ENCODE measurements around the gene C1orf185. TPM values are rescaled to one million over a fixed set of nuclear protein-coding genes. Genes with fewer than 3 reads are reported as not detected.
"Not testable (repeated sequence)": the region's sequence is repeated elsewhere in the genome, so short reads cannot be mapped to it uniquely, and the experiment has no call there.

The C1orf185 gene
- total RNA-seq, 1 experiment from 2014 or later: not detected

DNA sequence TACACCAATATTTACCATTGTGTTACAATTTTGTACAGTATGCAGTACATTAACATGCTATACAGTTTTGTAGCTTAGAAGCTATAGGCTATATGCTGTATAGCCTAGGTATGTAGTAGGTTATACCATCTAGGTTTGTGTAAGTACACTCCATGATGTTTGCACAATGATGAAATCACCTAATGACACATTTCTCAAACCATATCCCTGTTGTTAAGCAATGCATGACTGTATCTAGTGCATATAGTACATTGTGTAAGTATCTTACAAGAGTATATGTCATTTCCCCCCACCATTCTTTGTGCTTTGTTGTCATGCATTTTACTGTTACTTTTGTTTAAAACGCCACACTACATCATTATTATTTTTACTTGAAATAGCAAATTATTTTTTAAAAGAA, 68.3 kb downstream of the C1orf185 start:
- CTCF ChIA-PET: no interaction called here
- Histone ChIP-seq H3K9me3 (ENCODE audit: low read depth, low read length, poor library complexity, severe bottlenecking) (no peaks in the 10 kb centered on the region), H3K27me3 (replicated peaks; ENCODE audit: insufficient read depth, low read depth, low read length, poor library complexity) (no peaks in the 10 kb centered on the region), H3K27ac (ENCODE audit: low read depth, low read length, poor library complexity, severe bottlenecking) (no peak overlapping the region), H3K4me3 (ENCODE audit: low read depth, low read length, poor library complexity, severe bottlenecking) (no peak overlapping the region), H3K36me3 (ENCODE audit: insufficient read depth, low read length, poor library complexity, severe bottlenecking) (no peaks in the 10 kb centered on the region), H3K4me1 (ENCODE audit: insufficient read depth, low read length, poor library complexity, severe bottlenecking) (no peaks in the 10 kb centered on the region)
- intact Hi-C loops (cut with micrococcal nuclease; ENCODE audit: unreplicated experiment): no loop called here
- POLR2A ChIA-PET (ENCODE audit: low non-redundant PET): no interaction called here
- no peak for DNase-seq (ENCODE audit: low spot score)
- TF ChIP-seq, protein P1, sequence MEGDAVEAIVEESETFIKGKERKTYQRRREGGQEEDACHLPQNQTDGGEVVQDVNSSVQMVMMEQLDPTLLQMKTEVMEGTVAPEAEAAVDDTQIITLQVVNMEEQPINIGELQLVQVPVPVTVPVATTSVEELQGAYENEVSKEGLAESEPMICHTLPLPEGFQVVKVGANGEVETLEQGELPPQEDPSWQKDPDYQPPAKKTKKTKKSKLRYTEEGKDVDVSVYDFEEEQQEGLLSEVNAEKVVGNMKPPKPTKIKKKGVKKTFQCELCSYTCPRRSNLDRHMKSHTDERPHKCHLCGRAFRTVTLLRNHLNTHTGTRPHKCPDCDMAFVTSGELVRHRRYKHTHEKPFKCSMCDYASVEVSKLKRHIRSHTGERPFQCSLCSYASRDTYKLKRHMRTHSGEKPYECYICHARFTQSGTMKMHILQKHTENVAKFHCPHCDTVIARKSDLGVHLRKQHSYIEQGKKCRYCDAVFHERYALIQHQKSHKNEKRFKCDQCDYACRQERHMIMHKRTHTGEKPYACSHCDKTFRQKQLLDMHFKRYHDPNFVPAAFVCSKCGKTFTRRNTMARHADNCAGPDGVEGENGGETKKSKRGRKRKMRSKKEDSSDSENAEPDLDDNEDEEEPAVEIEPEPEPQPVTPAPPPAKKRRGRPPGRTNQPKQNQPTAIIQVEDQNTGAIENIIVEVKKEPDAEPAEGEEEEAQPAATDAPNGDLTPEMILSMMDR (conservative IDR thresholded peaks at IDR 0.05; ENCODE audit: low read depth, low read length): no peak
- TF ChIP-seq EZH2 (IDR thresholded peaks at IDR 0.05; ENCODE audit: borderline replicate concordance, low read depth, low read length, poor library complexity, severe bottlenecking): no peak
- no TSS peak for BruUV-seq (replicated peaks)

DNA sequence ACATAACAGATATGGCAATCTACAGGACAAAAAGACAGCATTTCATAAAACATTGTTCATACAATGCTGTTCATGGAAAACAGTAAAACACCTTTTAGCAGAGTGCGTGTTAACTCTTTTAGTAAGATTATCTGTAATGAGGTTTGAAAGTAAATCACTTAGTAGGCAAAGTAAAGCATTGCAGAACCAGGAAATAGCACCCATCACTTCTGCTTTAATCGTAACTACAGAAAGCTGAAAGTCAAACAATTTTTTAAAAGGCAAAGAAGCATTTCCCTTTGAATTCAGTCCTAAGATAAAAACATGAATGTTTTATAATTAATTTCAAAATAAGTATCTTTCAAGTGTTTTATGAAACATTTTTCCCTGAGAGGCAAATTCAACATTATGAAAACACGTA, 70.8 kb downstream of the C1orf185 start:
- Histone ChIP-seq H3K27me3 (replicated peaks; ENCODE audit: insufficient read depth, low read depth, low read length, poor library complexity) (no peaks in the 10 kb centered on the region), H3K4me3 (ENCODE audit: low read depth, low read length, poor library complexity, severe bottlenecking) (no peak overlapping the region), H3K36me3 (ENCODE audit: insufficient read depth, low read length, poor library complexity, severe bottlenecking) (no peaks in the 10 kb centered on the region), H3K4me1 (ENCODE audit: insufficient read depth, low read length, poor library complexity, severe bottlenecking) (no peaks in the 10 kb centered on the region), H3K27ac (ENCODE audit: low read depth, low read length, poor library complexity, severe bottlenecking) (no peak overlapping the region), H3K9me3 (ENCODE audit: low read depth, low read length, poor library complexity, severe bottlenecking) (no peaks in the 10 kb centered on the region)
- BruUV-seq (replicated peaks): no TSS peak
- DNase-seq (ENCODE audit: low spot score): no peak
- TF ChIP-seq, protein P1 (conservative IDR thresholded peaks at IDR 0.05; ENCODE audit: low read depth, low read length): no peak
- no peak for TF ChIP-seq EZH2 (IDR thresholded peaks at IDR 0.05; ENCODE audit: borderline replicate concordance, low read depth, low read length, poor library complexity, severe bottlenecking)
- ChIA-PET POLR2A (ENCODE audit: low non-redundant PET) (no interaction called here), CTCF (no interaction called here)
- intact Hi-C loops (cut with micrococcal nuclease; ENCODE audit: unreplicated experiment): no loop called here

DNA sequence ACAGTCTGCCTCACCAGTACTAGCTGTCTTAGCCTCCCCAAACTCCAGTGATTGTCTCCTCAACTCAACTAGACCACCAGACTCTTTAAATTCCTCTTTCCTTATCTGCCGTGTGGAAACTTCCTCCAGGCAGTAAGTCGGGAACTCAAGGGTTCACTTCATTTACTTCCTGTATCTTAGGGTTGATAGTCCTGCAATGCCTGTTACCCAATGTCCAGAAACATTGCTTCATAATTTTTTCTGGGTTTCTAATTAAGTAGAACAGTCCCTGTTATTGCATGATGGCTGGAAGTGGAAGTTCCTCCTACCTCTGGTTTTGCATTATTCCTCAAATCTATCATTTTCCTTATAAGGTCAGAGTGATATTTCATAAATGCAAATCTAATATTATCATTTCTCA, 73.2 kb downstream of the C1orf185 start:
- Histone ChIP-seq H3K27ac (ENCODE audit: low read depth, low read length, poor library complexity, severe bottlenecking) (no peak overlapping the region), H3K9me3 (ENCODE audit: low read depth, low read length, poor library complexity, severe bottlenecking) (no peaks in the 10 kb centered on the region), H3K27me3 (replicated peaks; ENCODE audit: insufficient read depth, low read depth, low read length, poor library complexity) (no peaks in the 10 kb centered on the region), H3K4me1 (ENCODE audit: insufficient read depth, low read length, poor library complexity, severe bottlenecking) (no peaks in the 10 kb centered on the region), H3K36me3 (ENCODE audit: insufficient read depth, low read length, poor library complexity, severe bottlenecking) (no peaks in the 10 kb centered on the region), H3K4me3 (ENCODE audit: low read depth, low read length, poor library complexity, severe bottlenecking) (no peak overlapping the region)
- TF ChIP-seq EZH2 (IDR thresholded peaks at IDR 0.05; ENCODE audit: borderline replicate concordance, low read depth, low read length, poor library complexity, severe bottlenecking): no peak
- TF ChIP-seq, protein P1 (conservative IDR thresholded peaks at IDR 0.05; ENCODE audit: low read depth, low read length): no peak
- ChIA-PET POLR2A (ENCODE audit: low non-redundant PET) (no interaction called here), CTCF (no interaction called here)
- no TSS peak for BruUV-seq (replicated peaks)
- no peak for DNase-seq (ENCODE audit: low spot score)
- intact Hi-C loops (cut with micrococcal nuclease; ENCODE audit: unreplicated experiment): no loop called here

DNA sequence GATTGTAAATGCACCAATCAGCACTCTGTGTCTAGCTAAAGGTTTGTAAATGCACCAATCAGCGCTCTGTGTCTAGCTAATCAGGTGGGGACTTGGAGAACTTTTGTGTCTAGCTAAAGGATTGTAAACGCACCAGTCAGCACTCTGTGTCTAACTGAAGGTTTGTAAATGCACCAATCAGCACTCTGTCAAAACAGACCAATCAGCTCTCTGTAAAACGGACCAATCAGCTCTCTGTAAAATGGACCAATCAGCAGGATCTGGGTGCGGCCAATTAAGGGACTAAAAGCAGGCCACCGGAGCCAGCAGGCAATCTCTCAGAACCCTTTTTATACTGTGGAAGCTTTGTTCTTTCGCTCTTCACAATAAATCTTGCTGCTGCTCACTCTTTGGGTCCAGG, 76.0 kb downstream of the C1orf185 start:
- H3K27me3 ChIP-seq (replicated peaks; ENCODE audit: insufficient read depth, low read depth, low read length, poor library complexity); H3K4me1 ChIP-seq (ENCODE audit: insufficient read depth, low read length, poor library complexity, severe bottlenecking); intact Hi-C loops (cut with micrococcal nuclease; ENCODE audit: unreplicated experiment); H3K9me3 ChIP-seq (ENCODE audit: low read depth, low read length, poor library complexity, severe bottlenecking); H3K4me3 ChIP-seq (ENCODE audit: low read depth, low read length, poor library complexity, severe bottlenecking); DNase-seq (ENCODE audit: low spot score); POLR2A ChIA-PET (ENCODE audit: low non-redundant PET); H3K27ac ChIP-seq (ENCODE audit: low read depth, low read length, poor library complexity, severe bottlenecking); BruUV-seq (replicated peaks); H3K36me3 ChIP-seq (ENCODE audit: insufficient read depth, low read length, poor library complexity, severe bottlenecking): not testable (repeated sequence)
- CTCF ChIA-PET: interaction anchor here (0.8 kb wide), 1 partner anchor 87 kb away, joined by 3 read pairs; no protein-coding TSS in a partner anchor

Measured in A673 (cell line).